Right ventricle myocardium superior (tissue), 1 donor: Measurements from ENCODE around the gene TRIM17. TPM values are rescaled to one million over a fixed set of nuclear protein-coding genes. Genes with fewer than 3 reads are reported as not detected.

ENCODE experiments used
- ATAC-seq: fragments of 200-7000 bp; cut with Tn5 transposase; one replicate; pipeline ENCODE4 v1.9.1; 2020; ENCODE audit warnings: mild to moderate bottlenecking; ENCODE audit not compliant: poor library complexity
- DNase-seq: peaks from one replicate; pipeline ENCODE4 v3.0.0-alpha.2; 2020
- intact Hi-C: fragments of 100-400 bp; cut with DNase I; formaldehyde crosslinking; loops from one replicate; pipeline ENCODE4 v1.11.2; 2022
- total RNA-seq: library from RNA; stranded (reverse); fragmentation: NEBNext Ultra II Directional; extraction: Animal tissue kit (Norgen Biotek cat#: 25700); gene quantifications from one replicate; pipeline ENCODE4 v1.2.1, GENCODE V29; 2021
- donor health status: DM: no; HTN: yes; CAD: no; lungs with severe emphysema.

TRIM17 gene
- total RNA-seq, 1 donor from 2014 or later, result 0.32 TPM

- ATAC-seq (no peak), DNase-seq (no peak)
- intact Hi-C loops, result no loop called here
These were observed 8.3 kb upstream of the TRIM17 start for GRCh38 chr1:228424685-228425660.

- DNase-seq (no peak), ATAC-seq (no peak)
- intact Hi-C loops, result no loop called here
These were observed 6.9 kb upstream of the TRIM17 start for GRCh38 chr1:228423404-228424053.

GRCh38 chr1:228420968-228421826, 4.5 kb upstream of the TRIM17 start:
- ATAC-seq, result no peak
- DNase-seq, result no peak
- intact Hi-C loops, result no loop called here

GRCh38 chr1:228417483-228418203, 982 bp upstream of the TRIM17 start:
- intact Hi-C loops, result no loop called here
- ATAC-seq (no peak), DNase-seq (no peak)

- ATAC-seq, result no peak
- no peak for DNase-seq
- intact Hi-C loops, result no loop called here
These were observed 400 bp upstream of the TRIM17 start for GRCh38 chr1:228417061-228417460.

- intact Hi-C loops, result no loop called here
- no peak for DNase-seq
- ATAC-seq, result no peak
These were observed 826 bp downstream of the TRIM17 start for GRCh38 chr1:228415853-228416216.

- ATAC-seq, result peak; percentile 5
- no peak for DNase-seq
- intact Hi-C loops, result no loop called here
These were observed 1.4 kb downstream of the TRIM17 start for GRCh38 chr1:228415221-228415620.

GRCh38 chr1:228414511-228415211, 2.0 kb downstream of the TRIM17 start:
- no peak for DNase-seq
- intact Hi-C loops, result no loop called here
- no peak for ATAC-seq

GRCh38 chr1:228413241-228414010, 3.2 kb downstream of the TRIM17 start:
- intact Hi-C loops, result no loop called here
- ATAC-seq (no peak), DNase-seq (no peak)

GRCh38 chr1:228411548-228412430, 4.9 kb downstream of the TRIM17 start:
- no peak for DNase-seq

GRCh38 chr1:228411121-228411520, 5.5 kb downstream of the TRIM17 start:
- intact Hi-C loops, result no loop called here
- ATAC-seq (no peak), DNase-seq (no peak)

More at GRCh38 chr1:228411548-228412430, 4.9 kb downstream of the TRIM17 start:
- intact Hi-C loops, result no loop called here
- no peak for ATAC-seq

GRCh38 chr1:228410671-228411070, 6.0 kb downstream of the TRIM17 start:
- no peak for ATAC-seq
- intact Hi-C loops, result no loop called here
- DNase-seq, result no peak

- intact Hi-C loops, result no loop called here
- ATAC-seq (no peak), DNase-seq (no peak)
These were observed 6.6 kb downstream of the TRIM17 start for GRCh38 chr1:228410015-228410414.

- ATAC-seq (no peak), DNase-seq (no peak)
- intact Hi-C loops, result no loop called here
These were observed 7.5 kb downstream of the TRIM17 start for GRCh38 chr1:228408869-228409805.
